Fibroblast of lung (primary cell): ENCODE measurements around the gene PIANP. TPM values are rescaled to one million over a fixed set of nuclear protein-coding genes. Genes with fewer than 3 reads are reported as not detected.

Source experiments
- DNase-seq, 2 donors: peaks; one replicate each; pipeline versions ENCODE4 v3.0.0 to v3.0.0-alpha.2; 2010; ENCODE audit warnings: low read depth in 2 of 2
- H2AFZ ChIP-seq: 2 replicates; pipeline ENCODE4 v1.5.1; 2012; ENCODE audit warnings: low read length, control low read depth, inconsistent platforms
- H3K27ac ChIP-seq: 2 replicates; pipeline ENCODE4 v1.5.1; 2011; ENCODE audit warnings: low read length, control low read depth; ENCODE audit not compliant: insufficient read depth
- H3K27me3 ChIP-seq: 2 replicates; pipeline ENCODE4 v1.5.1; 2011; ENCODE audit warnings: mild to moderate bottlenecking, low read length; ENCODE audit not compliant: control insufficient read depth, insufficient read depth
- H3K36me3 ChIP-seq: 2 replicates; pipeline ENCODE4 v1.5.1; 2011; ENCODE audit warnings: low read length; ENCODE audit not compliant: control insufficient read depth, insufficient read depth
- H3K4me1 ChIP-seq: 2 replicates; pipeline ENCODE4 v1.5.1; 2011; ENCODE audit warnings: low read length; ENCODE audit not compliant: control insufficient read depth, insufficient read depth; ENCODE audit errors: extremely low read depth
- H3K4me2 ChIP-seq: 2 replicates; pipeline ENCODE4 v1.5.1; 2011; ENCODE audit warnings: low read length, control low read depth; ENCODE audit not compliant: insufficient read depth; ENCODE audit errors: extremely low read depth
- H3K4me3 ChIP-seq, 4 experiments: fragments of 200-600 bp in 1 of 4; sonication (generic) in 1 of 4; replicated peaks in 1 of 4; 2 replicates each; pipeline ENCODE4 v1.5.1; 2011 to 2016; ENCODE audit warnings: low read length in 4 of 4, low read depth in 3 of 4, mild to moderate bottlenecking in 3 of 4, control low read depth in 2 of 4, inconsistent platforms in 1 of 4, mixed read lengths in 1 of 4; ENCODE audit not compliant: insufficient read depth in 1 of 4; ENCODE audit errors: control extremely low read depth in 1 of 4
- H3K79me2 ChIP-seq: 2 replicates; pipeline ENCODE4 v1.5.1; 2012; ENCODE audit warnings: mild to moderate bottlenecking, low read length, inconsistent platforms; ENCODE audit not compliant: control insufficient read depth, insufficient read depth
- H3K9ac ChIP-seq: 2 replicates; pipeline ENCODE4 v1.5.1; 2011; ENCODE audit warnings: mild to moderate bottlenecking, low read length, control low read depth; ENCODE audit not compliant: insufficient read depth
- H3K9me3 ChIP-seq: 2 replicates; pipeline ENCODE4 v1.5.1; 2012; ENCODE audit warnings: low read depth, low read length; ENCODE audit not compliant: control insufficient read depth, insufficient read depth
- H4K20me1 ChIP-seq: 2 replicates; pipeline ENCODE4 v1.5.1; 2011; ENCODE audit warnings: low read length; ENCODE audit not compliant: control insufficient read depth, insufficient read depth; ENCODE audit errors: extremely low read depth
- EZH2 ChIP-seq: IDR thresholded peaks from 2 replicates; pipeline ENCODE4 v1.5.1; 2012; ENCODE audit warnings: low read length, control low read depth, mild to moderate bottlenecking; ENCODE audit errors: missing control alignments
- polyA plus RNA-seq, 2 donors: library from polyadenylated mRNA; depleted of rRNA in 1 of 2; stranded (reverse) in 1 of 2; unstranded in 1 of 2; fragments of >200 nt; gene quantifications; 2 replicates each; pipeline ENCODE4 v1.2.1, GENCODE V29; 2011 to 2012; ENCODE audit warnings: missing spikeins in 1 of 2
- total RNA-seq: library from RNA; depleted of rRNA; stranded (reverse); fragments of >200 nt; gene quantifications from 2 replicates; pipeline ENCODE4 v1.2.1, GENCODE V29; 2014
- TF ChIP-seq, protein P1 (sequence below), 2 donors: IDR thresholded peaks in 1 of 2; conservative IDR thresholded peaks in 1 of 2; 1 replicate in 1 of 2; 2 replicates in 1 of 2; pipeline ENCODE4 v1.5.1; 2011 to 2012; ENCODE audit warnings: low read length in 2 of 2, control low read depth in 1 of 2, inconsistent platforms in 1 of 2, low read depth in 1 of 2, mild to moderate bottlenecking in 1 of 2

The PIANP gene
- total and polyA plus RNA-seq, 2 donors (not counting 1 experiment from before 2014, with no cell fraction given) = 0.17 to 0.49 TPM

DNA sequence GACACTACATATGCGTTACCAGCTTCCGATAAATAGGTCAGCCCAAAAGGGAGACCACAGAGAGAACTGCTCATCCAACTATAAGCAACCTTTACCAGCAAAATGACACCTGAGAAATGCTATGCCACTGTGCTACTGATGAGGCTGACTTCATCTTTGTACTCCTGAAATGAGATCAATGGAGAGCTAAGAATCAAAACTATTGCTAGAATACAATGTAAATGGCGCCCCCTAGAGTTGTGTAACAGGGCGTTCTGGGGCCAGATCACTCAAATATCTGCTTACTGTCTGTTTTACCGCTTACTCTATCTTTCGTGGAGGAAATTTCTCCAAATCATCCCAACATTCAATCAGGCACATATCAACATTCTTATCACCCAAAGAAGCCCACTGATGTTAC lies 16.0 kb downstream of the PIANP start:
- Histone ChIP-seq H3K4me2 (no peak overlapping the region), H3K9ac (no peak overlapping the region), H3K9me3 (no peaks in the 10 kb centered on the region), H3K4me1 (peaks cover 2% of the 10 kb centered on the region), H3K36me3 (no peaks in the 10 kb centered on the region), H2AFZ (no peak overlapping the region), H3K79me2 (peaks cover 79% of the 10 kb centered on the region), H4K20me1 (no peaks in the 10 kb centered on the region), H3K27me3 (no peaks in the 10 kb centered on the region), H3K4me3 (no peak overlapping the region), H3K27ac (no peak overlapping the region)
- peak in 1 of 2 donors; percentile 43 for DNase-seq
- TF ChIP-seq, protein P1, sequence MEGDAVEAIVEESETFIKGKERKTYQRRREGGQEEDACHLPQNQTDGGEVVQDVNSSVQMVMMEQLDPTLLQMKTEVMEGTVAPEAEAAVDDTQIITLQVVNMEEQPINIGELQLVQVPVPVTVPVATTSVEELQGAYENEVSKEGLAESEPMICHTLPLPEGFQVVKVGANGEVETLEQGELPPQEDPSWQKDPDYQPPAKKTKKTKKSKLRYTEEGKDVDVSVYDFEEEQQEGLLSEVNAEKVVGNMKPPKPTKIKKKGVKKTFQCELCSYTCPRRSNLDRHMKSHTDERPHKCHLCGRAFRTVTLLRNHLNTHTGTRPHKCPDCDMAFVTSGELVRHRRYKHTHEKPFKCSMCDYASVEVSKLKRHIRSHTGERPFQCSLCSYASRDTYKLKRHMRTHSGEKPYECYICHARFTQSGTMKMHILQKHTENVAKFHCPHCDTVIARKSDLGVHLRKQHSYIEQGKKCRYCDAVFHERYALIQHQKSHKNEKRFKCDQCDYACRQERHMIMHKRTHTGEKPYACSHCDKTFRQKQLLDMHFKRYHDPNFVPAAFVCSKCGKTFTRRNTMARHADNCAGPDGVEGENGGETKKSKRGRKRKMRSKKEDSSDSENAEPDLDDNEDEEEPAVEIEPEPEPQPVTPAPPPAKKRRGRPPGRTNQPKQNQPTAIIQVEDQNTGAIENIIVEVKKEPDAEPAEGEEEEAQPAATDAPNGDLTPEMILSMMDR (conservative IDR thresholded peaks at IDR 0.05 in 1 of 2, IDR thresholded peaks at IDR 0.05 in 1 of 2; ENCODE audit: low read depth in 1 of 2, low read length in 2 of 2) = peak; percentile 35 to 56
- no peak for TF ChIP-seq EZH2

DNA sequence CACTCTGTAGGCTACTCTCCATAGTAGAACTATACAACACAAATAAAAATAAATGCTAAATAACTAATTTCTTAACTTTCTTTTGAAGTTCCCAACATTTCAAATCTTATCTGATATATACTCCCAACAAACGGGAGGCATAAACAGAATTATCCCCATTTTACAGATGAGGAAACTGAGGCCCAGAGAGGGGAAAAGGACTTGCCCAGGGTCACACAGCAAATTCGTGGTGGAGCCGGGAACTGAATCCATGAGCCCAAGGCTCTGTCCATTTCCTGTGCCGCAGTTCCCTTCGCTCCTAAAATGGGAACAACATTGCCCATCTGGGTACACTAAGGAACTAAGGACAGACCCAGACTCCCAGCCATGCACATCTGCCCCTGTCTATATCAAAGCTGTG lies 23.7 kb downstream of the PIANP start:
- TF ChIP-seq, protein P1 (conservative IDR thresholded peaks at IDR 0.05 in 1 of 2, IDR thresholded peaks at IDR 0.05 in 1 of 2; ENCODE audit: low read depth in 1 of 2, low read length in 2 of 2) = no peak
- no peak for TF ChIP-seq EZH2
- Histone ChIP-seq H3K4me3 (no peak overlapping the region), H3K4me1 (no peaks in the 10 kb centered on the region), H3K27ac (no peak overlapping the region), H3K4me2 (no peak overlapping the region), H3K27me3 (no peaks in the 10 kb centered on the region), H4K20me1 (no peaks in the 10 kb centered on the region), H3K79me2 (peaks cover 20% of the 10 kb centered on the region), H3K9me3 (no peaks in the 10 kb centered on the region), H3K36me3 (peaks cover 23% of the 10 kb centered on the region), H3K9ac (no peak overlapping the region), H2AFZ (no peak overlapping the region)
- no peak for DNase-seq

DNA sequence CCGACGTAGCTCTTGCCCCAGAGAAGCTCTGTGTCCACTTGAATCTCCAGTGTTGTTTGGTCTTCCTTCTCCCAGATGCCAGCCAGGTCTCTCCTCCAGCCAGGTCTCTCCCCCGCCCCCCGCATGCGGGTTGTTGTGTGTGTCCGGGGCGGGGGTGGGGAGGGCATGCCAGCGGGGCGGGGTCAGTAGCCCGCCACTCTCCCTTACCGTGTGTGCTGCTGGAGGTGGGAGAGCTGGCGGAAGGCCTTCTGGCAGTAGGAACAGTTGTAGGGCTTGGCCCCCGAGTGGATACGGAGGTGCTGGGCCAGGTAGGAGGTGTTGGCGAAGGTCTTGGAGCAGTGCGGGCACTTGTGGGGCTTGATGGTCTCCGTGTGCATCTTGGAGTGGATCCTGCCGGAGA lies 28.5 kb downstream of the PIANP start:
- no peaks in the 10 kb centered on the region for H3K4me1 ChIP-seq
- peaks cover 22% of the 10 kb centered on the region for H3K36me3 ChIP-seq
- H3K4me2 ChIP-seq = no peak overlapping the region
- no peak for DNase-seq
- no peak for TF ChIP-seq EZH2
- TF ChIP-seq, protein P1 (conservative IDR thresholded peaks at IDR 0.05 in 1 of 2, IDR thresholded peaks at IDR 0.05 in 1 of 2; ENCODE audit: low read depth in 1 of 2, low read length in 2 of 2) = no peak
- no peak overlapping the region for H3K4me3 ChIP-seq
- H3K9me3 ChIP-seq = no peaks in the 10 kb centered on the region
- H2AFZ ChIP-seq = no peak overlapping the region
- H3K79me2 ChIP-seq = no peaks in the 10 kb centered on the region
- no peaks in the 10 kb centered on the region for H4K20me1 ChIP-seq
- H3K27ac ChIP-seq = no peak overlapping the region
- no peak overlapping the region for H3K9ac ChIP-seq
- H3K27me3 ChIP-seq = no peaks in the 10 kb centered on the region
